H1 (cell line): ENCODE measurements around the gene PGPEP1. TPM values are rescaled to one million over a fixed set of nuclear protein-coding genes. Genes with fewer than 3 reads are reported as not detected.

Experiments
- ATF3 ChIP-seq: IDR thresholded peaks from 2 replicates; pipeline ENCODE4 v1.6.1; 2011; ENCODE audit warnings: low read depth, mild to moderate bottlenecking, low read length; ENCODE audit not compliant: insufficient read depth
- EP300 ChIP-seq, 2 experiments: IDR thresholded peaks; 1 replicate in 1 of 2; 2 replicates in 1 of 2; pipeline ENCODE4 v1.6.1; 2011 to 2012; ENCODE audit warnings: low read depth in 2 of 2, low read length in 2 of 2, mild to moderate bottlenecking in 2 of 2, borderline replicate concordance in 1 of 2, inconsistent platforms in 1 of 2, moderate library complexity in 1 of 2
- HDAC2 ChIP-seq, 2 experiments: fragments of 300-600 bp in 1 of 2; sonication (generic) in 1 of 2; IDR thresholded peaks; 2 replicates each; pipeline ENCODE4 v1.6.1; 2011 to 2012; ENCODE audit warnings: low read depth in 2 of 2, low read length in 2 of 2, mild to moderate bottlenecking in 2 of 2, moderate library complexity in 2 of 2, borderline replicate concordance in 1 of 2, inconsistent platforms in 1 of 2
- MAX ChIP-seq: IDR thresholded peaks from 2 replicates; pipeline ENCODE4 v1.6.1; 2012; ENCODE audit warnings: inconsistent platforms
- NRF1 ChIP-seq: IDR thresholded peaks from 2 replicates; pipeline ENCODE4 v1.6.1; 2011; ENCODE audit warnings: mild to moderate bottlenecking, low read depth, low read length, improper control_type of control experiment
- POLR2AphosphoS5 ChIP-seq: IDR thresholded peaks from 2 replicates; pipeline ENCODE4 v1.6.1; 2011; ENCODE audit warnings: low read depth, low read length
- SP1 ChIP-seq: IDR thresholded peaks from 2 replicates; pipeline ENCODE4 v1.6.1; 2011; ENCODE audit warnings: low read depth, low read length
- TAF1 ChIP-seq: IDR thresholded peaks from 2 replicates; pipeline ENCODE4 v1.6.1; 2011; ENCODE audit warnings: mild to moderate bottlenecking, low read depth, low read length
- polyA plus RNA-seq, 7 experiments: library from polyadenylated mRNA; depleted of rRNA in 3 of 7; stranded (reverse) in 5 of 7; unstranded in 2 of 7; fragments of >200 nt in 5 of 7; fragments of 200-250 nt in 2 of 7; gene quantifications; 1 replicate in 5 of 7; 2 replicates in 1 of 7; 4 replicates in 1 of 7; pipeline versions ENCODE4 v1.2.1 to v1.2.3, GENCODE V29; 2011 to 2013; ENCODE audit warnings: missing spikeins in 2 of 7, mixed read lengths in 2 of 7
- total RNA-seq: library from RNA; stranded (reverse); fragmentation: NEBNext Ultra II Directional; extraction: Animal tissue kit (Norgen Biotek cat#: 25700); gene quantifications from 2 replicates; pipeline ENCODE4 v1.2.1, GENCODE V29; 2021

PGPEP1 gene
- total and polyA plus RNA-seq, 2 of the 8 experiments (the other 6 are each of a cell fraction or from before 2014, with no cell fraction given): 17.0 to 33.4 TPM

- peak; percentile 15; the same call in 1 of the 2 replicates for TF ChIP-seq MAX
- TF ChIP-seq POLR2AphosphoS5: no peak
- 0 out of 2 replicates have a peak, but pooled peaks have one; percentile 28 for TF ChIP-seq TAF1
- no peak for TF ChIP-seq ATF3
- peak; percentile 73 for TF ChIP-seq SP1
- peak in 1 of 2 experiments; percentile 79; a peak in 1 of 3 replicates for TF ChIP-seq EP300 (IDR thresholded peaks at IDR 0.05; ENCODE audit: borderline replicate concordance in 1 of 2, low read depth in 2 of 2, low read length in 2 of 2)
- TF ChIP-seq NRF1: no peak
- 0 out of 4 replicates have a peak, but pooled peaks of 1 of the 2 experiments have one; percentile 35 for TF ChIP-seq HDAC2 (IDR thresholded peaks at IDR 0.05; ENCODE audit: borderline replicate concordance in 1 of 2, low read depth in 2 of 2, low read length in 2 of 2)
Observed at GRCh38 chr19:18346091-18346490, 5.7 kb downstream of the PGPEP1 start (continued).
